HepG2 (cell line): ENCODE data around the gene LBX1. TPM values are rescaled to one million over a fixed set of nuclear protein-coding genes. Genes with fewer than 3 reads are reported as not detected.

Source experiments
- ATAC-seq: fragments of 200-7000 bp; cut with Tn5 transposase; 3 replicates; pipeline ENCODE4 v1.9.1; 2020; ENCODE audit warnings: mild to moderate bottlenecking, moderate library complexity
- BruUV-seq: library from RNA; stranded (reverse); fragments of 400-500 nt; replicated peaks from 2 replicates; lab custom pipeline; 2021; lab: Mats Ljungman, UMichigan
- CTCF ChIA-PET: fragments of 300-600 bp; formaldehyde crosslinking; extraction: SDS; loops from one replicate; lab custom pipeline; 2021; ENCODE audit warnings: low total read pairs, inconsistent platforms, low intra/inter-chr PET ratio; lab: Yijun Ruan, JAX
- POLR2A ChIA-PET: fragments of 350-600 bp; sonication (Branson Sonifier 250); formaldehyde crosslinking; loops from one replicate; lab custom pipeline; 2020; ENCODE audit warnings: antibody characterized with exemption, inconsistent platforms; lab: Yijun Ruan, JAX
- DNase-seq: peaks from one replicate; pipeline ENCODE4 v3.0.0-alpha.2; 2015; ENCODE audit warnings: low spot score
- FAIRE-seq: peaks from 3 replicates; lab custom pipeline; 2011; peaks lifted over from hg19 to GRCh38; lab: Jason Lieb, UNC
- H2AFZ ChIP-seq: one replicate; pipeline ENCODE4 v1.6.1; 2011; ENCODE audit warnings: low read length, inconsistent platforms
- H3K27ac ChIP-seq: fragments of 300-600 bp; 3 replicates; pipeline ENCODE4 v1.8.0; 2011; ENCODE audit warnings: mixed run types, mild to moderate bottlenecking, mixed read lengths, low read length, inconsistent platforms; ENCODE audit not compliant: insufficient read depth; ENCODE audit errors: extremely low read length
- H3K27me3 ChIP-seq, 2 experiments: fragments of 200-600 bp in 1 of 2; 2 replicates in 1 of 2; 3 replicates in 1 of 2; pipeline versions ENCODE4 v1.6.0 to v1.8.0; 2011; ENCODE audit warnings: low read length in 2 of 2, mild to moderate bottlenecking in 2 of 2, moderate library complexity in 2 of 2, inconsistent platforms in 1 of 2; ENCODE audit not compliant: insufficient read depth in 2 of 2, control insufficient read depth in 1 of 2
- H3K36me3 ChIP-seq, 2 experiments: fragments of 200-600 bp in 1 of 2; replicated peaks in 1 of 2; 2 replicates in 1 of 2; 3 replicates in 1 of 2; pipeline versions ENCODE4 v1.5.1 to v1.8.0; 2011; ENCODE audit warnings: low read length in 2 of 2, inconsistent platforms in 1 of 2; ENCODE audit not compliant: insufficient read depth in 2 of 2, control insufficient read depth in 1 of 2
- H3K4me1 ChIP-seq: 2 replicates; pipeline ENCODE4 v1.5.1; 2012; ENCODE audit warnings: low read length, inconsistent platforms; ENCODE audit not compliant: insufficient read depth
- H3K4me2 ChIP-seq: 2 replicates; pipeline ENCODE4 v1.6.0; 2011; ENCODE audit warnings: low read depth, low read length, inconsistent platforms
- H3K4me3 ChIP-seq, 3 experiments: fragments of 200-600 bp in 1 of 3; sonication (generic), shearing (Covaris generic) in 1 of 3; replicated peaks in 1 of 3; 2 replicates each; pipeline ENCODE4 v1.5.1; 2011 to 2016; ENCODE audit warnings: low read length in 3 of 3, inconsistent platforms in 2 of 3, low read depth in 2 of 3, mild to moderate bottlenecking in 2 of 3, control low read depth in 1 of 3, mixed read lengths in 1 of 3; ENCODE audit not compliant: insufficient read depth in 1 of 3
- H3K79me2 ChIP-seq: one replicate; pipeline ENCODE4 v1.6.1; 2011; ENCODE audit warnings: low read length, inconsistent platforms; ENCODE audit not compliant: insufficient read depth
- H3K9ac ChIP-seq: 2 replicates; pipeline ENCODE4 v1.6.0; 2011; ENCODE audit warnings: mild to moderate bottlenecking, low read depth, low read length, inconsistent platforms; ENCODE audit not compliant: insufficient read depth
- H3K9me3 ChIP-seq: 2 replicates; pipeline ENCODE4 v1.5.1; 2012; ENCODE audit warnings: mild to moderate bottlenecking, low read length
- H4K20me1 ChIP-seq: 2 replicates; pipeline ENCODE4 v1.6.0; 2011; ENCODE audit warnings: inconsistent platforms, mild to moderate bottlenecking, low read length, moderate library complexity; ENCODE audit not compliant: insufficient read depth
- ATF1 ChIP-seq: IDR thresholded peaks from 2 replicates; pipeline ENCODE4 v1.6.1; 2016; ENCODE audit warnings: mild to moderate bottlenecking, control low read depth
- KMT2A ChIP-seq: sonication (generic); formaldehyde crosslinking; IDR thresholded peaks from 2 replicates; pipeline ENCODE4 v1.4.0; 2020; ENCODE audit warnings: missing genetic modification reagents
- MEIS2 ChIP-seq: sonication (generic); formaldehyde crosslinking; IDR thresholded peaks from 2 replicates; pipeline ENCODE4 v1.9.0; 2021; ENCODE audit warnings: mild to moderate bottlenecking, missing genetic modification reagents
- MTA1 ChIP-seq: sonication (generic); formaldehyde crosslinking; IDR thresholded peaks from 2 replicates; pipeline ENCODE4 v1.4.0; 2020; ENCODE audit warnings: missing genetic modification reagents, mild to moderate bottlenecking, borderline replicate concordance
- ZFP62 ChIP-seq: sonication (generic); formaldehyde crosslinking; IDR thresholded peaks from 2 replicates; pipeline ENCODE4 v1.4.0; 2020; ENCODE audit warnings: missing genetic modification reagents
- ZNF335 ChIP-seq: sonication (generic); formaldehyde crosslinking; IDR thresholded peaks from 2 replicates; pipeline ENCODE4 v1.4.0; 2020; ENCODE audit warnings: missing genetic modification reagents
- WGBS: methylation state at CpG from one replicate; pipeline ENCODE4 v1.1.6; 2017; ENCODE audit warnings: low lambda C conversion rate; 5-methylcytosine and 5-hydroxymethylcytosine counted together
- in situ Hi-C: cut with HindIII; loops from 2 replicates; pipeline ENCODE4 v1.10.0; 2017; ENCODE audit warnings: low pct_unique_long_range_greater_than_20kb; ENCODE audit not compliant: extremely low pct_ligation_motif_present
- intact Hi-C: fragments of 100-400 bp; cut with micrococcal nuclease; formaldehyde crosslinking; loops from one replicate; pipeline ENCODE4 v1.10.0; 2022; ENCODE audit not compliant: unreplicated experiment
- polyA plus RNA-seq, 8 experiments: library from polyadenylated mRNA; depleted of rRNA in 3 of 8; stranded (reverse) in 7 of 8; unstranded in 1 of 8; fragments of >200 nt; fragmentation: Illumina TruSeq in 4 of 8; extraction: Trizol in 4 of 8; gene quantifications; 2 replicates each; pipeline versions ENCODE4 v1.2.1 to v1.2.3, GENCODE V29; 2011 to 2016; ENCODE audit warnings: low read depth in 4 of 8, missing spikeins in 1 of 8, mixed read lengths in 1 of 8; ENCODE audit not compliant: insufficient read depth in 1 of 8
- total RNA-seq, 5 experiments: library from RNA; depleted of rRNA; stranded (reverse); fragments of >200 nt; fragmentation: Illumina TruSeq; extraction: Trizol; gene quantifications; 2 replicates each; pipeline ENCODE4 v1.2.3, GENCODE V29; 2016; ENCODE audit warnings: low read depth in 1 of 5
- TF ChIP-seq, protein P1 (sequence below): sonication (generic); formaldehyde crosslinking; conservative IDR thresholded peaks from 2 replicates; pipeline ENCODE4 v1.8.0; 2022; ENCODE audit warnings: low read depth, missing genetic modification reagents
- TF ChIP-seq, protein P2 (sequence below): sonication (generic); formaldehyde crosslinking; IDR thresholded peaks from 2 replicates; pipeline ENCODE4 v1.5.0; 2020; ENCODE audit warnings: missing genetic modification reagents
- TF ChIP-seq, protein P3 (sequence below): sonication (generic); formaldehyde crosslinking; IDR thresholded peaks from 2 replicates; pipeline ENCODE4 v1.8.1; 2022; ENCODE audit warnings: low read depth, mild to moderate bottlenecking, missing genetic modification reagents
- TF ChIP-seq, protein P4 (sequence below): sonication (generic); formaldehyde crosslinking; conservative IDR thresholded peaks from 2 replicates; pipeline ENCODE4 v1.4.0; 2020; ENCODE audit warnings: missing genetic modification reagents

The LBX1 gene
- total and polyA plus RNA-seq, 2 of the 13 experiments (the other 11 are each of a cell fraction or from before 2014, with no cell fraction given) = not detected

DNA sequence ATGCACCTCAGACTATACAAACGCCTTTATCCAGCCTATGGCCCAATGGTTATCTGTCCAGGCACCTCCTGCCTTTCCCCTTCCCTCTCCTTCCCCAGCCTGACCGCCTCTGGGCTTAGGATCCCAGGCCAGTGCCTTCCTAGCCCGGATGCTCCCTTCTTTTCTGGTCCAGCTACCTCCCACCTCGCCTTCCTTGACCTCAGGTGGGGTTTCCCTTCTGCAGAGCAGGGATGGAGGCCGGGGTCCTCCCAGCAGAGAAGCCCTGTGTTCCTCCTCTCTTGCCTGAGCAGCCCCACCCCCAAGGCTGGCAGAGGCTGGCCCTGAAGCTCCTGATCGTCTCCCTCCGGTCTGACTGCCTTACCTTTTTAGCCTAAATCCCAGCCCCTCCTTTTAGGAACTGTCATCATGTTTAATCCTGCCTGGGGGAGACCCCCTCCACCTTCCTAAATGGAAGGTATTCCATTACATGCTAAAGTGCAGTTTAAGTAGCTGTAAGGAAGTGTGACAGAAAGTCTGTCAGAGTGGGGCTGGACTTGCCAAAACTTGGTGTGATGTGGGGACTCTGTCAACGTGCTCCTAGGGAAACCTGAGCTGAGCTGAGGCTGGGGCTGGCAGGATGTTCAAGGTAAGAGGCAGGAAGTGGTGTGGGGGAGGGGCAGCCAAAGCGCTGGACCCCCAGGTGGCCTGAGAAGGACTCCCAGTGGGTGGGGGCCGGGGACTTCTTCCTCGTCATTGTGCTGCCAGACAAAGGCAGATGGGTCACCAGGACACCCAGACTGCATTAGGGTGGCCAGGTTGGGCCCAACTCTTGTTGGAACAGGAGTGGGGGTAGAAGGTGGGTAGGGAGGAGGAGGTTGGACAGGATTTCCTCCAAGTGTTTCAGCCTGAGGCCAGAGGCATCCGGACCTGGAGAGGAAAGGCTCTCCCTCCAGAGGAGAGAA lies 39.5 kb downstream of the LBX1 start (continued):
- TF ChIP-seq, protein P1, sequence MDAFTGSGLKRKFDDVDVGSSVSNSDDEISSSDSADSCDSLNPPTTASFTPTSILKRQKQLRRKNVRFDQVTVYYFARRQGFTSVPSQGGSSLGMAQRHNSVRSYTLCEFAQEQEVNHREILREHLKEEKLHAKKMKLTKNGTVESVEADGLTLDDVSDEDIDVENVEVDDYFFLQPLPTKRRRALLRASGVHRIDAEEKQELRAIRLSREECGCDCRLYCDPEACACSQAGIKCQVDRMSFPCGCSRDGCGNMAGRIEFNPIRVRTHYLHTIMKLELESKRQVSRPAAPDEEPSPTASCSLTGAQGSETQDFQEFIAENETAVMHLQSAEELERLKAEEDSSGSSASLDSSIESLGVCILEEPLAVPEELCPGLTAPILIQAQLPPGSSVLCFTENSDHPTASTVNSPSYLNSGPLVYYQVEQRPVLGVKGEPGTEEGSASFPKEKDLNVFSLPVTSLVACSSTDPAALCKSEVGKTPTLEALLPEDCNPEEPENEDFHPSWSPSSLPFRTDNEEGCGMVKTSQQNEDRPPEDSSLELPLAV (CRISPR knock-in tag) = no peak
- TF ChIP-seq, protein P2, sequence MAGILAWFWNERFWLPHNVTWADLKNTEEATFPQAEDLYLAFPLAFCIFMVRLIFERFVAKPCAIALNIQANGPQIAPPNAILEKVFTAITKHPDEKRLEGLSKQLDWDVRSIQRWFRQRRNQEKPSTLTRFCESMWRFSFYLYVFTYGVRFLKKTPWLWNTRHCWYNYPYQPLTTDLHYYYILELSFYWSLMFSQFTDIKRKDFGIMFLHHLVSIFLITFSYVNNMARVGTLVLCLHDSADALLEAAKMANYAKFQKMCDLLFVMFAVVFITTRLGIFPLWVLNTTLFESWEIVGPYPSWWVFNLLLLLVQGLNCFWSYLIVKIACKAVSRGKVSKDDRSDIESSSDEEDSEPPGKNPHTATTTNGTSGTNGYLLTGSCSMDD (CRISPR knock-in tag) = no peak
- TF ChIP-seq ATF1 (CRISPR knock-in tag) (no peak), MTA1 (CRISPR knock-in tag) (no peak)

DNA sequence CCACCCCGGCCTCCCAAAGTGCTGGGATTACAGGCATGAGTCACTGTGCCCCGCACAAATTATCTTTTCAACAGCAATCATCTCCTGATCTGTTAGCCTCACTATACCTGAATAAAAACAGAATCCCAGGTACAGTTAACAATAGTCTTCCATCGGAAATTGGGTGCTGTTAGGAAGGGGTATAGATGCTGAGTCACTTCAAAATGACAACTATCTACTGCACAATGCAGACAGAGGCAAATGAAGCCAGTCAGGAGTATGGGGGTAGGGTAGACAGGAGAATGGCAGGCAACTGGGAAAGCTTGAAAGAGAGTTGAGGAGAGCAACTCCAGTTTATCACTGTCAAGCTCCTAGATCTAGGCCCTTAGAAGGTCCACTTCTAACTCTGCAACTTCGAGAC lies 40.3 kb downstream of the LBX1 start:
- H4K20me1 ChIP-seq = no peaks in the 10 kb centered on the region
- H3K9me3 ChIP-seq = no peaks in the 10 kb centered on the region
- no TSS peak for BruUV-seq
- no peaks in the 10 kb centered on the region for H3K36me3 ChIP-seq
- no peak overlapping the region for H3K4me2 ChIP-seq
- intact Hi-C loops (no loop called here), in situ Hi-C loops (no loop called here)
- no peak for ATAC-seq
- no peak for DNase-seq
- WGBS = 3% methylated on average over 3 of the region's 4 CpGs
- no peaks in the 10 kb centered on the region for H3K4me1 ChIP-seq
- ChIA-PET POLR2A (no interaction called here), CTCF (no interaction called here)
- H3K79me2 ChIP-seq = no peaks in the 10 kb centered on the region
- H2AFZ ChIP-seq = no peak overlapping the region
- peaks cover 0 to 30% of the 10 kb centered on the region in 2 experiments; a peak in 1 of 5 replicates for H3K27me3 ChIP-seq
- H3K4me3 ChIP-seq = no peak overlapping the region
- H3K27ac ChIP-seq = no peak overlapping the region
- FAIRE-seq = no peak
- H3K9ac ChIP-seq = no peak overlapping the region
- TF ChIP-seq ZFP62 (CRISPR knock-in tag) = no peak
- TF ChIP-seq, protein P3, sequence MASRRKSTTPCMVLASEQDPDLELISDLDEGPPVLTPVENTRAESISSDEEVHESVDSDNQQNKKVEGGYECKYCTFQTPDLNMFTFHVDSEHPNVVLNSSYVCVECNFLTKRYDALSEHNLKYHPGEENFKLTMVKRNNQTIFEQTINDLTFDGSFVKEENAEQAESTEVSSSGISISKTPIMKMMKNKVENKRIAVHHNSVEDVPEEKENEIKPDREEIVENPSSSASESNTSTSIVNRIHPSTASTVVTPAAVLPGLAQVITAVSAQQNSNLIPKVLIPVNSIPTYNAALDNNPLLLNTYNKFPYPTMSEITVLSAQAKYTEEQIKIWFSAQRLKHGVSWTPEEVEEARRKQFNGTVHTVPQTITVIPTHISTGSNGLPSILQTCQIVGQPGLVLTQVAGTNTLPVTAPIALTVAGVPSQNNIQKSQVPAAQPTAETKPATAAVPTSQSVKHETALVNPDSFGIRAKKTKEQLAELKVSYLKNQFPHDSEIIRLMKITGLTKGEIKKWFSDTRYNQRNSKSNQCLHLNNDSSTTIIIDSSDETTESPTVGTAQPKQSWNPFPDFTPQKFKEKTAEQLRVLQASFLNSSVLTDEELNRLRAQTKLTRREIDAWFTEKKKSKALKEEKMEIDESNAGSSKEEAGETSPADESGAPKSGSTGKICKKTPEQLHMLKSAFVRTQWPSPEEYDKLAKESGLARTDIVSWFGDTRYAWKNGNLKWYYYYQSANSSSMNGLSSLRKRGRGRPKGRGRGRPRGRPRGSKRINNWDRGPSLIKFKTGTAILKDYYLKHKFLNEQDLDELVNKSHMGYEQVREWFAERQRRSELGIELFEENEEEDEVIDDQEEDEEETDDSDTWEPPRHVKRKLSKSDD (CRISPR knock-in tag) = no peak
- TF ChIP-seq KMT2A (CRISPR knock-in tag) = no peak
- TF ChIP-seq, protein P4, sequence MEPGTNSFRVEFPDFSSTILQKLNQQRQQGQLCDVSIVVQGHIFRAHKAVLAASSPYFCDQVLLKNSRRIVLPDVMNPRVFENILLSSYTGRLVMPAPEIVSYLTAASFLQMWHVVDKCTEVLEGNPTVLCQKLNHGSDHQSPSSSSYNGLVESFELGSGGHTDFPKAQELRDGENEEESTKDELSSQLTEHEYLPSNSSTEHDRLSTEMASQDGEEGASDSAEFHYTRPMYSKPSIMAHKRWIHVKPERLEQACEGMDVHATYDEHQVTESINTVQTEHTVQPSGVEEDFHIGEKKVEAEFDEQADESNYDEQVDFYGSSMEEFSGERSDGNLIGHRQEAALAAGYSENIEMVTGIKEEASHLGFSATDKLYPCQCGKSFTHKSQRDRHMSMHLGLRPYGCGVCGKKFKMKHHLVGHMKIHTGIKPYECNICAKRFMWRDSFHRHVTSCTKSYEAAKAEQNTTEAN (CRISPR knock-in tag) = no peak
- no peak for TF ChIP-seq ZNF335 (CRISPR knock-in tag)
- TF ChIP-seq MEIS2 = no peak
